ENCODE measurements around the gene RNF187.

GRCh38 chr1:228500901-228501871 is 14.0 kb downstream of the RNF187 start:
- TF ChIP-seq POLR2A (IDR thresholded peaks at IDR 0.05): no peak
- TF ChIP-seq CTCF (IDR thresholded peaks at IDR 0.05): peak; percentile 72 to 96 (median 91)
